ENCODE results near the gene FBN1.

The FBN1 gene

DNA sequence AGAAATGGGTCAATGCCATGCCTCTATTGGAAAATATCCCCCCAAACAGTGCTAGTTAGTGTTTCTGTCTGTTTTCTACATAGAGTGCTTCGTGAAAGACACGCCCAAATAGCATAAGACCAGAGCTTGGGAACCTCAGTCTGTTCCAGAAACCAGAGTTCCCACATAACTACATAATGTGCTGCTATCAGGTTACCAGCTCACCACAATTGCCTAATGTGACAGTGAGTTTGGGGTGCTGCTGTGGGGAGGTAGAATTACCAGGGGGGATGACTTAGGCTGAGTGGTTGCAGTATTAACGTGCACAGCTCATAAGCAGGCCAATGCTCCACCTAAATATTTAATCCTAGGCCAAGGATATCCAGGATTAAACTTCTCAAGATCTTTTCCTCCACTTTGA is 275.0 kb downstream of the FBN1 start:
- Mint-ChIP-seq H3K27ac (no peak overlapping the region), H3K36me3 (ENCODE audit: low read depth) (no peaks in the 10 kb centered on the region), H3K27me3 (ENCODE audit: low read depth, poor library complexity) (peaks cover 15% of the 10 kb centered on the region), H3K4me3 (no peak overlapping the region), H3K9me3 (peaks cover 4% of the 10 kb centered on the region), H3K4me1 (no peaks in the 10 kb centered on the region)
- DNase-seq, result no peak
- no peak for TF ChIP-seq CTCF (IDR thresholded peaks at IDR 0.05)

DNA sequence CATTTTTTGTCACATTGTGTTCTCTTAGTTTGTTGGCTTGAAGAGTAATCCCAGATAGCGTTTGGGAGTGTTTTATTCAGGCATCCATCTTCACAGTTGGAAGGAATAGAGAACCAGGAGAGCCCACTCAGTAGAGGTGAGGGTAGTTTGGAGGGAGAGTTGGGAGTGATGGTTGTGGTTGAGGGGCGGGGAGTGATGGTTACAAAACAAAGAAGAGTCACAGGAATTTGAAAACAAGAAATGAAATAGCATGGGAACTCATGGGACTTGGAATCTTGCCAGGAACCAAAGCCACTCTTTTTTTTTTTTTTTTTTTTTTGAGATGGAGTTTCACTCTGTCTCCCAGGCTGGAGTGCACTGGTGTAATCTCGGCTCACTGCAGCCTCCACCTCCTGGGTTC is 278.0 kb downstream of the FBN1 start:
- Mint-ChIP-seq H3K4me1 (no peaks in the 10 kb centered on the region), H3K27ac (no peak overlapping the region), H3K9me3 (peaks cover 4% of the 10 kb centered on the region), H3K27me3 (ENCODE audit: low read depth, poor library complexity) (peaks cover 2% of the 10 kb centered on the region), H3K4me3 (no peak overlapping the region), H3K36me3 (ENCODE audit: low read depth) (no peaks in the 10 kb centered on the region)
- no peak for DNase-seq
- TF ChIP-seq CTCF (IDR thresholded peaks at IDR 0.05), result no peak

- Mint-ChIP-seq H3K36me3 (ENCODE audit: low read depth) (no peaks in the 10 kb centered on the region), H3K27ac (no peak overlapping the region), H3K4me1 (no peaks in the 10 kb centered on the region), H3K9me3 (peaks cover 7% of the 10 kb centered on the region), H3K27me3 (ENCODE audit: low read depth, poor library complexity) (no peaks in the 10 kb centered on the region), H3K4me3 (no peak overlapping the region)
- no peak for DNase-seq
- TF ChIP-seq CTCF (IDR thresholded peaks at IDR 0.05), result no peak
Measured at GRCh38 chr15:48366584-48367312, 278.8 kb downstream of the FBN1 start.

DNA sequence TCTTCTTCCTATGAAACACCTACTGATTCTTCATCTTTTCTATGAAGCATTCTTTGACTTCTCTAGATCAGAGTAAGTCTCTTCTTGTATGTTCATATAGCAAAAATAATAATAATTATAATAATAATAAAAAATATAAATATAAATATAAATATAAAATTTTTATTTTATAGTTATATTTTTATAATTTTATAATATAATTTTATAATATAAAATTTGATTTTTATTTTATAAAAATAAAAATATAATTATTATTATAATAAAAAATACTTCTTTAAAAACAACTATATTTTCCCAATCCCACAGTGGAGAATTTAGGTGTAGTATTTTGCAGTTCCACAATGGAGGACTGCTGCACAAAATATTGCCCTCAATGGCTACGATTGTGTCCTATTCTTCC is 279.9 kb downstream of the FBN1 start:
- Mint-ChIP-seq H3K9me3 (peaks cover 11% of the 10 kb centered on the region), H3K4me1 (no peaks in the 10 kb centered on the region), H3K4me3 (no peak overlapping the region), H3K27me3 (ENCODE audit: low read depth, poor library complexity) (no peaks in the 10 kb centered on the region), H3K27ac (no peak overlapping the region), H3K36me3 (ENCODE audit: low read depth) (peaks cover 3% of the 10 kb centered on the region)
- DNase-seq, result no peak
- no peak for TF ChIP-seq CTCF (IDR thresholded peaks at IDR 0.05)

DNA sequence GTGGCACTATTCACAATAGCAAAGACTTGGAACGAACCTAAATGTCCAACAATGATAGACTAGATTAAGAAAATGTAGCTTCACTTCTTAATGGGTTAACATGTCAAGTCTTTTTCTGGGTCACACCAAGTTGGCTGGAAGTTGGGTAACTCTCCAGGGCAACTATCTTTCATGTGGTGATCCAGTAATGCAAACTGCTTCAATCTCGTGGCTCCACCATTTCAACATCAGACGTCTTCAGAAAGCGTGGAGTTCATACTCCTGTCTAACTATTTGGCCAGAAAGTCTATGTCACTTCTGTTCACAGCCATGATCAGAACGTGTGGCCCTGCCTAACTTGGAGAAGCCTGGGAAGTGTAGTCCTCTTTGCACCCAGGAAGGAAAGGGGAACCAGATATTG is 282.0 kb downstream of the FBN1 start:
- Mint-ChIP-seq H3K9me3 (peaks cover 11% of the 10 kb centered on the region), H3K4me1 (peaks cover 6% of the 10 kb centered on the region), H3K27ac (no peak overlapping the region), H3K4me3 (no peak overlapping the region), H3K36me3 (ENCODE audit: low read depth) (peaks cover 3% of the 10 kb centered on the region), H3K27me3 (ENCODE audit: low read depth, poor library complexity) (no peaks in the 10 kb centered on the region)
- no peak for TF ChIP-seq CTCF (IDR thresholded peaks at IDR 0.05)
- DNase-seq, result no peak

DNA sequence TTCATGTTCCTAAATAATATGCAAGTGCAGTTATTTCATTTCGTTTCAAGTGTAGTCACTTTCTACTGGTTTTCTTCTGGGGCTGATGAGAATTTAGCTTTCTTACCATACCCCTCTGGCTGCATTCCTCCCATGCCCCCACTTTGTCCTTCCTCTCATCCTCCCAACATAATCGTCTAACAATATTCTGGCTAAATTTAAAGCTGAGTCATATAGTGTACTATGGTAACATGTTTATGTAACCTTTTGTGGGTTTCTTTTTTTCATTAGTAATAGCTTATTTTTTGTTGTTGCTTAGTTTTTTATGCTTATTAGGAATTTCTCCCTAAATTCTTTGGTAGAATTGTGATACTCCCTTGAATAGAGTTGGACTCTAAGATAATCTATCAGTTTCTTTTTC is 283.8 kb downstream of the FBN1 start:
- no peaks in the 10 kb centered on the region for H3K27me3 Mint-ChIP-seq (ENCODE audit: low read depth, poor library complexity)
- H3K4me1 Mint-ChIP-seq, result peaks cover 10% of the 10 kb centered on the region
- peaks cover 3% of the 10 kb centered on the region for H3K36me3 Mint-ChIP-seq (ENCODE audit: low read depth)
- peaks cover 11% of the 10 kb centered on the region for H3K9me3 Mint-ChIP-seq
- H3K4me3 Mint-ChIP-seq, result no peak overlapping the region
- no peak for TF ChIP-seq CTCF (IDR thresholded peaks at IDR 0.05)
- DNase-seq, result no peak
- H3K27ac Mint-ChIP-seq, result no peak overlapping the region
